Stimulated activated CD8-positive, alpha-beta memory T cell treated with anti-CD3 and anti-CD28 coated beads, Interleukin-12 subunit alpha, Interleukin-12 subunit beta, amount 100 ng/mL, for 24 hours (primary cell): ENCODE measurements around the gene TRNAU1AP.
"Not testable (repeated sequence)": the region's sequence is repeated elsewhere in the genome, so short reads cannot be mapped to it uniquely, and the experiment has no call there.

Source experiments
- DNase-seq: peaks from one replicate; pipeline ENCODE4 v3.0.0-alpha.2; 2020; ENCODE audit errors: extremely low read depth

The TRNAU1AP gene

DNA sequence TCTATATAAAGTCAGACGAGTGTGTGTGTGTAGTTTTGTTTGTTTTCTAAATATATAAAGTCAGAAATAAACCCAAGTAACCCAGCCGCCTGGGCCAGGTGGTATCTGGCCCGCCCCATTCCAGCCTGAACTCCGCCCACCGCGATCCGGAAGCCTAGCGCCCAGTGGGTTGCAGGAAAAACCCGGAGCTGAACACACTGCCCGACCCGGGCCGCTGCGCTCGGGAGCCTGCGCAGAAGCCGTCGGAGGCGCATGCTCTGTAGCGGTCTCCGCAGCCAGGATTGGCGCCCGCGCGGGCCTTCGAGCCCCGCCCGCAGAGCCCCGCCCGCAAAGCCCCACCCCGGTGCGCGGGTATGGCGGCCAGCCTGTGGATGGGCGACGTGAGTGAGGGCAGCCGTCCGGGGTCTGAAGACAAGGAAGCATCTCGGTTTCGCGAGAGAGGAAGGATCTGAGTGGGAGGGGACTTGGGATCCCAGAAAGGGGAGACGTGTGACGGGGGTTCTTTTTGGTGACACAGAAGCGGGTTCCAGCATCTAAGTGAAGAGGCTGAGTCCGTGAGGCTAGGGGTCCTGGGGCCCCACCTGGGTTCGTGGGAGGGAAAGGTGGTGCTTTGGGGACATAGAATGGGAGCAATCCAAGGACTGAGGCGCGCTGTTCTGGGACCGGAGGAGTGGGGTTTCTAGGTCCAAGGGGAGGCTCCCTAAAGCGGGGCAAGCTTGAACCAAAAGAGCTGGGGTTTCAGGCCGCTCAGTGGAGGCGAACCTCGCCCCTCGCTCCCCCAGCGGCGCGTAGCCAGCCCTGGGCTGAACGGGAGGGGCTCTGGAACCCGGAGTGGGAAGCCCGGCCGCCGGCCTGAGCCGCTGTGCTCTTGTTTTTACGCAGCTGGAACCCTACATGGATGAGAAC lies at the start of gene TRNAU1AP:
Gene TRNAU1AP, plus strand, starts transcription at position 328 of the 906 bp plus-strand sequence. Its CDS starts 26 bp downstream, at position 354.
- peak; percentile 92 for DNase-seq

GRCh38 chr1:28503117-28503516 lies 49.8 kb upstream of the TRNAU1AP start:
- DNase-seq = no peak

DNA sequence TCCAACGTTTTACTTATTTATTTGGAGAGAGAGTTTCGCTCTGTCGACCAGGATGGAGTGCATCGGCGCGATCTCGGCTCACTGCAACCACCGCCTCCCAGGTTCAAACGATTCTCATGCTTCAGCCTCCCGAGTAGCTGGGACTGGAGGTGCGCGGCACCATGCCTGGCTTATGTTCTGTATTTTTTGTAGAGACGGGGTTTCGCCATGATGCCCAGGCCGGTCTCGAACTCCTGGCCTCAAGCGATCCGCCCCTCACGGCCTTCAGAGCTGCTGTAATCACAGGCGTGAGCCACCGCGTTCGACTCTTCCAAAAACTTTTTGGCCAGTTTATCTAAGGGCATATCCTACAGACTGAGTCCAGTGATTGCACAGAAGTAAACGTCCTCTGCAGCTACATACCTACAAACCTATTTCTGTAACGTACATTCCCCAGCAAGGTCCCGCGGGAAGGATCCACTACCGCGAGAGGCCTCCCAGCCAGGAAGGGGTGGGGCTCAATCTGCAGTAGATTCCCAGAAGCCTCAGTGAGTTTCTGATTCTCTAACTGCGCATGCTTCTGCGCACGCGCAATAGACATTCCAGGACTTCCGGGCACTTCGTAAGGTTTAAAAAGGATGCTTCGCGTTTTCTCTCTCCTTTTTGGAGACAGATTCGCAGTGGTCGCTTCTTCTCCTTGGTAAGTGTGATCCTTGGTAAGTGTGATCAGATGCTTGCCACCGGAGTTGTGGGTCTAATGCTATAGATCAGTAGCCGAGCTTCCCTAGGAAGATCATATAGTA lies 47.3 kb upstream of the TRNAU1AP start, which contains the start of gene RCC1:
Gene RCC1, plus strand, starts transcription at position 638 of the 782 bp plus-strand sequence. CDS start 23,824 bp downstream, outside the sequence.
- DNase-seq = peak; percentile 91

DNA sequence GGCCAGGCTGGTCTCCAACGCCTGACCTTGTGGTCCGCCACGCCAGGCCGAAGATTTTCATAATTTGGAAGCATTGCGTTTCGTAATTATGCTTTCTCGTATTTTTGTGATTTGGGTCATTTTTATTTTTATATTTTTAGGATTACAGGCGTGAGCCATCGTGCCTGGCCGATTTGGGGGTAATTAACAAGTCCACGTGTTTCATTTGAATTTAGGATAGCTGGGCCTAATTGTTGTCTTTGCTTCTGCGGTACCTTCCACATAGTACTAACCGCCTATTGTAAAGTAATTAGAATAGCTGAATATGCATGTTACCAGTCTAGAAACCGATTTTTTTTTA lies 46.0 kb upstream of the TRNAU1AP start:
- no peak for DNase-seq

GRCh38 chr1:28507247-28507645 lies 45.6 kb upstream of the TRNAU1AP start:
- DNase-seq = no peak

GRCh38 chr1:28507646-28508434 lies 45.0 kb upstream of the TRNAU1AP start:
- no peak for DNase-seq

GRCh38 chr1:28508435-28508754 lies 44.5 kb upstream of the TRNAU1AP start:
- DNase-seq = no peak

DNA sequence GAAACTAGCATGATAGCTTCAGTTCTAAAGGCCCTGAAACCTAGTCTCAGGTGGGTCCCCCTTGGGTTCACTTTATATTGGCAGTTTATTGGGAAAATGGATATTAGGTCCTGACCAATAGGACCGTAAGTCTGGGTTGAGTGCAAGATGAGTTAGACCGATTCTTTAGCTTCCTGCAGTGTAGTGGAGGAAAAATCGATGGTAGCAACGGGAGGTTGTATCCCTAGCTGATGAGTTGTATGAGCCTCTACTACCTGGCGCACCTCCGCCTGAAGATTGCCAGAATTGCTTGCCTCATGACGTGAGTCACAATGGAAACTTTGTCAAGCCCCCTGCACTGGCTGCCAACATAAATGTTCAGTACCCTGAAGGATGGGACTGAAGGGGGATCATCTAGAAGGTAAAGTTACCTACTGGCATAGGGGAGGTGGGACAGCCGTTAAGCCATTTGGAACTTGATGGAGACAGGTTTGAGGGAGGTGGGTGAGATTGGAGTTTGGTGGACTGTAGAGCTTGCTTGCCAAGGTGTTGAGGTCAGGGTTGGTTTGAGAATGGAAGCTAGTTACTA lies 43.1 kb upstream of the TRNAU1AP start:
- DNase-seq = no peak

- no peak for DNase-seq
Observed at GRCh38 chr1:28510273-28510969, 42.5 kb upstream of the TRNAU1AP start.

DNA sequence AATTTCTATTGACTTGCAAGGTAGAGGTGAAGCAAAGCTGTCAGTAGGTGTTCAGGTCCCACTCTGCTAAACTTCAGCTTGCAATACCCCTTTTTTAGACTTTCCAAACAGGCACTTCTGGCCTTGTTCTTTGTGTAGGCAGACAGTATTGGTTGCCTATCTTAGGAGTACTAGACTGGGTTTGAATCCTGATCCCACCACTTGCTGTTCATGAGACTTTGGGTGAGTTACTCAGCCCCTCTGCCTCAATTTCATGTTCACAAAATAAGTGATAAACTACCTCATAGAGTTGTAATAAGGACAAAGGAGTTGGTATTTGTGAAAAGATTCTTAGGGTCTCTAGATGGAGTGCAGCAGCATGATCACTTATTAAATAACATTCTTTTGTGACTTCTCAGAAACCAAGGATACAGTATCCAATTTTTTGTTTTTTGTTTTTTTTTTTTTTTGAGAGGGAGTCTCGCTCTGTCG lies 41.9 kb upstream of the TRNAU1AP start:
- DNase-seq = no peak

DNA sequence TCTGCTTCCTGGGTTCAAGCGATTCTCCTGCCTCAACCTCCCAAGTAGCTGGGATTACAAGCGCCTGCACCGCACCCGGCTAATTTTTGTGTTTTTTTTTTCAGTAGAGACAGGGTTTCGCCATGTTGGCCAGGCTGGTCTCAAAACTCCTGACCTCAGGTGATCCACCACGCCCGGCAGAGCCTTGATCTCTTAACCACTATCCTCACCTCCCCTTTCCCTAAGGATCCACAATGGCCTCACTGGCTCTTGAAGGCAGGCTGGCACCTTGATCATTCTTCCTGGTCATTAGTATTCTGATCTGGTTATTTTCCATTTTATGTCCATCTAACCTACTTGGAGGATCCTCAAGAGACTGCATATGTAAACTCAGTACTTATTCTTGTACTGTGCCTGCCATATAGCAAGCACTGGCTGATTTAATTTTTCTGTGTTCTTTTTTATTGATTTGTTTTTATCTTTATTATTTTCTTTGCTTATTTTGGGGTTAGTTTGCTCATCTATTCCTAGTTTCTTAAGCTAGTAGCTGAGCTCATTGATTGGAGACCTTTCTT lies 40.8 kb upstream of the TRNAU1AP start:
- no peak for DNase-seq

GRCh38 chr1:28514445-28514933 lies 38.4 kb upstream of the TRNAU1AP start:
- DNase-seq = not testable (repeated sequence)

DNA sequence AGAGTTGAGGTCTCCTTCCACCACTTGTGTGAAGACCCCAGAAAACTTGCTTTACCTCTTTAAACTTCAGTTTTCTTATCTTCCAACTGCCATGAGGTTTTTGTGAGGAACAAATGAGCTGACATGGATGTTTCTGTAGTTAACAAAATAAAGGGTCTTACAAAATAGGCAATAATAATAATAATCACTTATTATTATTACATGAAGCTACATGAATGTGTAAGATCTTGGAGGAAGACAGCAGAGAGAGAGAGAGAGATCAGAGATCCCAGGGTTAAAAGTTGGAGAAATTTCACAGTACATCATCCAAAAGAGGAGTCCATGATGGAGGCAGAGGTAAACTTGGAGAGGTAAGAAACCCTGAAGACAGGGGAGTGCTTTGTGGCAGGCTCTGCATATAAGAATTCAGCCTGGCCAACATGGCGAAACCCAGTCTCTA lies 36.3 kb upstream of the TRNAU1AP start:
- DNase-seq = no peak

DNA sequence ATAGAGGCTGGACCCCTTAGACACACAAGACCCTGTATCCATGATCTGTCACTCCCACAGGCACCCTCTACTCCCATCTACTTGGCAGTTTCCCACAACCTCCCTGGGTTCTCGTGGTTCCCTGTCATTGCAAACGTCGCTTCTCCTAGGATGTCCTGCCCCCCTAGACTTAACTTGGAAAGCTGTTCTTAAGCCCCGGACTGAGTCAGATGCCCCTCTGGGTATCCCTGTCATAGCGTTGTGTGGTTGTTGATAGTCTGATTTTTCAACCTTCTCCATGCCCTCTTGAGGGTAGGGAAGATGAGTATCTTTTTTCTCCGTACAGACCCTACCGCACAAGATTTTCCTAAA lies 35.3 kb upstream of the TRNAU1AP start:
- no peak for DNase-seq

DNA sequence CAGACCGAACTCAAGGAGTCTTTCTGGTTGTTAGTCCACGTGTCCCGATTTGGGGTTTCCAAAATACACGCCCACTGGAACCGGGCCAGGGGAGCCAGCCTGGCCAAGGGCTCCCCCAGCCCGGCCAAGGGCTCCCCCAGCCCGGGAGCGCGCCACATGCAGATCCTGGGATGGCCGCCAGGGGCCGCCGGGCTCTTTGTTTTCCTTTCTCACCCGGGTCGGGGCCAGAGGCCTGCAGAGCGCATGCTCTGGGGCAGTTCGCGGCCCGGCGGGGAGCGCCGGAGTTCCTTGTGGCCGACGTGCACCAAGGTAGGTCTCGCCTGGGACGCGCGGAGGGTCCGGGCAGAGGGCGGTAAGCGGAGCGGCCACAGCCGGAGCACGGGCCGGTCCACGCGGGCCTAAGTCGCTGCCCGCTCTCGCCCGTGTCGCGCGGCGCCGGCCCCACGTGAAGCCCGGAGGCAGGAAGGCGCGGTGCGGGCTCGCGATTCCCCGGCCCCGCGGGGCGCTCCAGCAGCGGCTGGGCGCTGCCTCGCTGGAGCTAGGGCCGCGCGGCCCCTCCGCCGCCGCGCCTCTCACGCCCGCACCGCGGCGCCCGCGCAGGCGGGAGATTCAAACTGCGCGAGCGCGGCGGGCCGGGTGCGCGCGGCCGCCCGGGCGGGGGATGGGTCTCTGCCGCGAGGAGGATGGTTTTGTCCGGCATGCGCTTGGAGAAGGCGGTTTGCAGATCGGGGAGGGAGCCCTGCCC lies 34.7 kb upstream of the TRNAU1AP start:
- DNase-seq = no peak

- DNase-seq = no peak
Observed at GRCh38 chr1:28518745-28519341, 34.0 kb upstream of the TRNAU1AP start.

DNA sequence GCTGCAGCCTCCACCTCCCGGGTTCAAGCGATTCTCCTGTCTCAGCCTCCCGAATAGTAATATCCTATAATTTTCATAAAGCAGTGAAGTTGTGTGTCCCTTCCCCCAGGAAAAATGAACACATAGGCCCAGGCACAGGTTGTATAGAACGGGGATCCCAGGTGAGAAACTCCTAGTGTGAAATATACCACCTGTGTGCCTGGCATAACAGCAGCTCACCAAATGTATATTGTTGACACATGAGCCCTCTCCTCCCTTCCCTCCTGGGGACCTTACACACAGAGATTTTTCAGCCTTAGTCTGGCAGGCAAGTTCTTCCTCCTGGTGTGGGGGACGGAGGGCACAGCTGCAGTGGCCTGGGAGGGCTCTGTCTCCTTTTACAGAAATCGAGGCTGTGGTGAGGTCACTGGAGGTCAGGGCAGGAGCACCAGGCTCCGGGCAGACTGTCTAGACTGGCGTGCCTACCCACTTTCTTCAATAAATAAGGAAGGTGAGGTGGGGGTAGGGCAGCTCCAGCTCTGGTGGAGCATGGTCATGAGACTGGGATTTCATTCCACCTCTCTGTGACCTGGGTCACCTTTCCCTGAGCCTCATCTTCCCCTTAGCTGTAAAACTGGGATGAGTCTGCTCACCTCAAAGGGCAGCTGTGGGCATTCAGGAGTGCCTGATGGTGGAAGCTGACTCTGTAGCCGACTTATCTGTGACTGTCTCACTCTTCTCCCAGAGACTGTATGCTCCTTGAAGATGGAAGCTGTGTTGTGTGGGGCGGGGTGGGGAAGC lies 32.7 kb upstream of the TRNAU1AP start:
- DNase-seq = no peak

GRCh38 chr1:28520796-28521195 lies 32.1 kb upstream of the TRNAU1AP start:
- not testable (repeated sequence) for DNase-seq
